H54 (cell line): ENCODE measurements around the gene RELCH.

ENCODE experiments used
- DNase-seq: peaks from one replicate; pipeline ENCODE4 v3.0.0; 2011; ENCODE audit warnings: low spot score, mixed read lengths; ENCODE audit not compliant: insufficient read length
- FAIRE-seq: peaks from 3 replicates; lab custom pipeline; 2011; peaks lifted over from hg19 to GRCh38; lab: Jason Lieb, UNC
- POLR2A ChIP-seq: IDR thresholded peaks from 2 replicates; pipeline ENCODE4 v1.6.1; 2011; ENCODE audit warnings: low read depth, mild to moderate bottlenecking, low read length

RELCH gene

DNA sequence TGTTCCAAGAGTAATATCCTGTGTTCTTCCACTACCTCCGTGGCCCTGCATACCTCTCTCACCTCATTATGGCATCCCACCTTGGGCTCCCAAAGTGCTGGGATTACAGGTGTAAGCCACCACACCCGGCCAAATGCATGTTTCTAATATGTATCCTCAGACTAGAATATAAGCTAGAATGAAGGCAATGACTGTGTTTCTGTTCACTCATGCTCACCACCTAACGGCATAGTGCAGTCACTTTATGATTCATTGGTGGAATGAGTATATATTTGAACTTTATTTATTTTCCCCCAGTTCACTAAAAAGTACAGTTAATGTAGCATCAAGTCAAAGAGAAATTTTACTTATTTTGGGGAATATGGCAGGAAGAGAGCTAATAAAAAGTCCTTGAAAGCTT lies 11.5 kb upstream of the RELCH start:
- no peak for DNase-seq
- no peak for TF ChIP-seq POLR2A
- no peak for FAIRE-seq

DNA sequence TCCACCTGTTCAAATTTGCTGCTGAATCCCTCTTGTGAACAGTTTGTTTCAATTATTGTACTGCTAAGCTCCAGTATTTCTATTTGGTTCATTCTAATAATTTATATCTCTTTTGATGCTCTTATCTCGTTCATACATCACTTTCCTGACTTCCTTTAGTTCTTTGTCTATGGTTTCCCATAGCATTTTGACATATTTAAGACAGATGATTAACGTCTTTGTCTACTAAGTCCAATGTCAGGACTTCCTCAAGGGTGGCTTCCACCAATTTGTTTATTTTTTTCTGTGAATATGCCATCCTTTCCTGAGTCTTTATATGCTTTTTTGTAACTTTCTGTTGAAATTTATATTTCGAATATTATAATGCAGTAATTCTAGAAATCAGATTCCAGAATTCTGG lies 9.8 kb upstream of the RELCH start:
- TF ChIP-seq POLR2A, result no peak
- DNase-seq, result no peak
- FAIRE-seq, result no peak

GRCh38 chr18:62179213-62179612 lies 7.8 kb upstream of the RELCH start:
- no peak for TF ChIP-seq POLR2A
- FAIRE-seq (no peak), DNase-seq (no peak)

- no peak for DNase-seq
- no peak for FAIRE-seq
- no peak for TF ChIP-seq POLR2A
Observed at GRCh38 chr18:62182220-62182619, 4.8 kb upstream of the RELCH start.

DNA sequence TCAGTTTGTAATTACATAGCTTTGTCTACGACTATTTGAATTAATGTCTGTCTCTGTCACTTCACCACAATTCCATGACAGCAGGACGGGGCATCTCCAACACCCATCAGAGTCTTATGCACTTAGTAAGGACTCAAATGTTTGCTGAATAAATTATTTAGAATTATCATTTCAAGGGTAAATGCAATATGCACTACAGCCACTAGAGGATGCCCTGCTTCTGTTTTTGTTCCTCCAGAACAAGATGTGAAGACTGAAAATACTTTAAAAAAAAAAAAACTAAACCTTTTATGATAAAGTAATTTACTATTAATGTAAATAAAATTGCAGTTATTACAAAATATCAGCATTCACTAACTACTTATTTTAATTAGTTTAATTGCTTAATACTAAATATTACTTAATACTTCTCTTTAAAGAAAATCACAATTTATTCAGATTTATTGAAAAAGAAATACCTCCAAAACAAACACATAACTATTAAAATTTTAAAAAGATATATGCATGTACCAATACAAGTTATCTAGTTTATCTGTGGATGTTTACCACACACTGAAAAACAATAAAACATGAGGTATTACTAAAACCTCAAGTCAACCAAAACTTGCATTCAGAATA lies 3.4 kb upstream of the RELCH start:
- DNase-seq (no peak), FAIRE-seq (no peak)

GRCh38 chr18:62186499-62186773 lies 619 bp upstream of the RELCH start:
- TF ChIP-seq POLR2A, result no peak
- DNase-seq (no peak), FAIRE-seq (peak; percentile 23)

More for the DNA sequence above, 3.4 kb upstream of the RELCH start:
- TF ChIP-seq POLR2A, result no peak

DNA sequence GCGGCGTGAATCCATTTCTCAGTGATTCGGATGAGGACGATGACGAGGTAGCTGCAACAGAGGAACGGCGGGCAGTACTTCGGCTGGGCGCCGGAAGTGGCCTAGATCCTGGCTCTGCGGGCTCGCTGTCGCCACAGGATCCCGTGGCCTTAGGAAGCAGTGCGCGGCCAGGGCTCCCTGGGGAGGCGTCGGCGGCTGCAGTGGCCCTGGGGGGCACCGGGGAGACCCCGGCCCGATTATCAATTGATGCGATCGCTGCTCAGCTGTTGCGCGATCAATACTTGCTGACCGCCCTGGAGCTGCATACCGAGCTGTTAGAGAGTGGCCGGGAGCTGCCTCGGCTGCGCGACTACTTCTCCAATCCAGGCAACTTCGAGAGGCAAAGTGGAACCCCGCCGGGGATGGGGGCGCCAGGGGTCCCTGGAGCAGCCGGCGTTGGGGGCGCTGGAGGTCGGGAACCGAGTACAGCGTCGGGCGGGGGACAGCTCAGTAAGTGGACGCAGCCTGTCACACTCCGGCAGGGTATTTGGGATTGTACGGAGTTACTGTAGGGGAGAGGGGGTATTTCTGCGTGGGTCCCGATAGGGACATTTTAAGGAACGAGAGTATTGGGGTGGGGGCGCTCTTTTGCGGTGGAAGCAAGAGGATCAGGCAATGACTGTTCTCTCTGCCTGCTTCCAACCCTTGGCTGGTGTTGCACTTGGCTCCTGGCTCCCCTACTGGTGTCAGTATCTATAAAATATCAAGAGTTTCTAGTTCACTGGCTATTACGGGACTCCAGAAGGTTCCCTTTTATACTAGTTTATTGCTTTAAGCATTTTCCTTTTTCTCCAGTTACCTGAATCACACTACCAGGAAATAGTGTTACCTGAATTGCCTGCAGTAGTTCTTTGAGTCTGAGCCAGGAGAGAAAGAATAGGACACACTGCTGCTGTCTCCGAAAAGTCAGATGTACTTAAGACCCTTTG lies 772 bp downstream of the RELCH start:
- no peak for TF ChIP-seq POLR2A
- no peak for FAIRE-seq
- DNase-seq, result peak; percentile 19

DNA sequence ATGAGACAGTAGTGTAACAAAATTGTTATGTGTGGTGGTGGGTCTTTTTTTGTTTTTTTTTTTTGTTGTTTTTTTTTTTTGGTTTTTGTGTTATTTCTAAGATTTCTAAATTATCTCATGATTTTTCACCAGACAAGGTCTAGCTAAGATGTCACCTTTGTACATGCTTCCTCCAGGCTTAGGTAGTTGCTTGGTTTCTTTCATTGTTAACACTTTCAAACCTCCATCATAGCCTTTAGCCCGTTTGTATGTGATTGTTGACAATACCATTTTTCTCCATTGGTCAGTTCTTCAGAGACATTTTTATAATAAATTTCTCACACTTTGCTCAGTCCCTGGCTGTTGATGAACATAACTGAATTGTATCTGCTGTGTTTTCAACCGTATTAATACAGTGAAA lies 2.2 kb downstream of the RELCH start:
- DNase-seq (no peak), FAIRE-seq (no peak)
- no peak for TF ChIP-seq POLR2A

DNA sequence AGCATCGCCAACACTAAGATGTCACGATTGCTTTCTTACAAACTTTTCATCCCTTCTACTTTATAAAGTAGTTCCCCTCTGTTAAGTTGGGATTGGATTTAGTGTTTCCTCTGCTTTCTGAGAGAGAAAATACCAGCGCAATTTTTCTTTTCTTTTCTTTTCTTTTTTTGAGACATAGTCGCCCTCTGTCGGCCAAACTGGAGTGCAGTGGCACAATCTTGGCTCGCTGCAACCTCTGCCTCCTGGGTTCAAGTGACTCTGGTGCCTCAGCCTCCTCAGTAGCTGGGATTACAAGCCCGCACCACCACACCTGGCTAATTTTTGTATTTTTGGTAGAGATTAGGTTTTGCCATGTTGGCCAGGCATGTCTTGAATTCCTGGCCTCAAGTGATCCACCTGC lies 9.0 kb downstream of the RELCH start:
- FAIRE-seq (no peak), DNase-seq (no peak)
- TF ChIP-seq POLR2A, result no peak

GRCh38 chr18:62196980-62197379 lies 9.9 kb downstream of the RELCH start:
- no peak for DNase-seq
- FAIRE-seq, result no peak
- no peak for TF ChIP-seq POLR2A

DNA sequence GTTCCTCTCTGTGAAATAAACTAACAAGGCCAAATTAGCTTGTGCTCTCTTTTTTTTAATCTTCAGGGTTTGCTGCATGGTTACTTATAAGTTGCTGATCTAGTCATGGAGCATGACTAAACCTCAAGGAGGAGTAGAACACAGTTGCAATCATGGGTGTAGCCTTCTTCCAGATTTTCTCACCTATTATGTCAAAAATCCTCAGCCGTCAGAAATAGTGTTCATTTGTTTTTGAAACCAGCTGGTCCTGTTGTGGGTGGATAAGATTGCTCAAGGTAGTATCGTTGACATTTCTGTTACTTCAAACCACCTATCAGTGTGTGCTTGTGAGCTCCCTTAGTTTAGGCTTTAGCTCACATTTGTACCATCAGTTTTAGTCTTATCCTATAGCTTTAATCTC lies 11.2 kb downstream of the RELCH start:
- no peak for FAIRE-seq
- TF ChIP-seq POLR2A, result no peak
- DNase-seq, result no peak

DNA sequence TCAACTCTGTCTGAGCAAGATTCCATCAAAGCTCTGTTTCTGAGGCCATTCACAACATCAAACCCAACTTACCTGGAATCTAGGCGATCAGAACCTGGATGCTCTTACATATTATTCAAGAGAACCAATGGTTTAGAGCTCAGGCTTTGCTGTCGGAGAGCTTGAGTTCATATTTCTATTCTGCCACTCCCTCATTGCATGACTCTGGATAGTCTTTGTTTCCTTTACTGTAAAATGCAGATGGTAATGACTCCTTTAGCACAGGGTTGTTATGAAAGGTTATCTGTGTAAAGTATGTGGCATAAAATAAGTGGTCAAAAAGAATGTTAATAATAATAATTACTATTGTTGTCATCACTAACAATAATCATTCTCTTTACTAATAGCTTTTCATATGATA lies 12.6 kb downstream of the RELCH start:
- FAIRE-seq (no peak), DNase-seq (no peak)
- TF ChIP-seq POLR2A, result no peak

DNA sequence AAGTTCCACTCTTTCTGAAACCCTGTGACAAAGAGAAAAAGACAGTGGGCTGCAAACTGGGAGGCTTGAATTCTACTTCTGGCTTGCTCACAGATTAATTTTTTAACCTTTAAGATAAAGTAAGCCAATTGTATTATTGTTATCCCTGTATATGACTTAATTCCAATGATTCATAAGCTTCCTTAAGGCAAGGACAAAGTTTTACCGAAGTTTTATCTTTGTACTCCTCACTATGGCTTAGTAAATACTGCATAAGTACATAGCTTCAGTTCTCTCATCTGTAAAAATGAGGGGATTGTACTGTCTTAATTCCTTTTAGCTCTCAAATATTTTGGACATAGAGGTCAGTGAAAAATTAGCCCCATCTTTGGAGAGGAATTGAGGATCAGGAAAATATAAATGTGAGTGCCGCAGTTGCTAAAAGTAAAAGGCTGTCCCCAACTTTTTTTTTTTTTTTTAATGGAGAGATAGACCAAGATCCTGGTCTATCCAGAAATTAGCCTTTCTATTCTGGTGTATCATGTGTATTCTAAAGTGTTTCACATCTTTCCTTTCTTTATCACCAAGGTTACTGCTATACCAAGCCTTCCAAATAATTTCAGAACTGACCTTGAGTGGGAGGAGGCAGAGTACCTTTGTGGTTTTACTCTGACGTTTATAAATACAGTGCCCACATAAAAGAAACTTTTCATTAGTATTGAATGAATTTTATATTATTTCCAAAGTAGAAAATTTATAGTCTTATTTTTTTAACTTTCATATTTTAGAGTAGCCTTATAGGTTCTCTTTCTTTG lies 13.3 kb downstream of the RELCH start:
- TF ChIP-seq POLR2A, result no peak
- DNase-seq, result no peak
- no peak for FAIRE-seq

DNA sequence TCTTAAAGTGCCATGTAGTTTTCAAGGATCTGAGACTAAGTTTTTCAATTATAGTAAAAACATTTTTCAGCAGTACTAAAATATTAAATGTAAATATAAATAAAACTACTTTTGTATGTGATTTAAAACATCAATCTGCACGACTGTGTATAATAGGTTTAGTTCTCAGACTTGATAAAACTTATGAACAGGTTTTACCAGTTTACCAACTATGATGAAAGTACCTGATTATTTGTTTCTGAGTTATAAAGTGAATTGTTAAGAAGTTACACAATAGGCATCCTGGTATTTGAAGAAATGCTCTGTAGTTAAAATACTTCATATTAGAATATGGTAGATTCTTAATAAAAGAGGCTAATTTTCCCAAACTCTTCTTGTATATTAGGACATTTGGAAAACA lies 14.8 kb downstream of the RELCH start:
- no peak for DNase-seq
- TF ChIP-seq POLR2A, result no peak
- FAIRE-seq, result no peak

DNA sequence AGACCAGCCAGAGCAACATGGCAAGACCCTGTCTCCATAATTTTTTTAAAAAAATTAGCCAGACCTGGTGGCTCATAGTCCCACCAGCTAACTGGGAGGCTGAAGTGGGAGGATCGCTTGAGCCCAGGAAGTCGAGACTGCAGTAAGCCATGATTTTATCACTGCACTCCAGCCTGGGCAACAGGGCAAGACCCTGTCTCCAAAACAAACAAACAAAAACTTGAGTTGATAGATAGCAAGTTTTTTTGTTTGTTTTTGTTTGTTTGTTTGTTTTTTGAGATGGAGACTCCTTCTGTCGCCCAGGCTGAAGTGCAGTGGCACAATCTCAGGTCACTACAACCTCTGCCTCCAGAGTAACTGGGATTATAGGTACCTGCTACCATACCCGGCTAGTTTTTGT lies 18.8 kb downstream of the RELCH start:
- DNase-seq (no peak), FAIRE-seq (no peak)
- no peak for TF ChIP-seq POLR2A
